GM19438 (cell line): ENCODE data around the gene CHST1.
A peak's percentile ranks its signal among the peaks of the same experiment; 100 is the strongest.

Source experiments
- ATAC-seq: cut with Tn5 transposase; IDR thresholded peaks from one replicate; pipeline ENCODE4 v1.9.1; 2021; ENCODE audit warnings: low read depth; ENCODE audit not compliant: unreplicated experiment

Gene CHST1

GRCh38 chr11:45665206-45665932 is at the start of gene CHST1:
Gene CHST1 (minus strand): TSS chr11:45665622. CDS start chr11:45650923, 14,699 bp downstream.
- no peak for ATAC-seq

GRCh38 chr11:45713573-45713972 is 48.2 kb upstream of the CHST1 start:
- no peak for ATAC-seq

GRCh38 chr11:45710561-45710960 is 45.1 kb upstream of the CHST1 start:
- ATAC-seq = no peak

- ATAC-seq = no peak
Observed at GRCh38 chr11:45708887-45709663, 43.7 kb upstream of the CHST1 start.

- ATAC-seq = no peak
Observed at GRCh38 chr11:45704635-45705034, 39.2 kb upstream of the CHST1 start.

- no peak for ATAC-seq
Observed at GRCh38 chr11:45704133-45704532, 38.7 kb upstream of the CHST1 start.

GRCh38 chr11:45702511-45702910 is 37.1 kb upstream of the CHST1 start:
- no peak for ATAC-seq

- ATAC-seq = no peak
Observed at GRCh38 chr11:45698777-45699497, 33.5 kb upstream of the CHST1 start.

- ATAC-seq = no peak
Observed at GRCh38 chr11:45692808-45693453, 27.5 kb upstream of the CHST1 start.

- ATAC-seq = no peak
Observed at GRCh38 chr11:45688472-45689033, 23.1 kb upstream of the CHST1 start.

GRCh38 chr11:45687836-45688235 is 22.4 kb upstream of the CHST1 start:
- ATAC-seq = no peak

GRCh38 chr11:45685964-45686537 is 20.6 kb upstream of the CHST1 start:
- ATAC-seq = no peak

GRCh38 chr11:45684440-45684839 is 19.0 kb upstream of the CHST1 start:
- no peak for ATAC-seq

GRCh38 chr11:45683271-45684058 is 18.0 kb upstream of the CHST1 start:
- no peak for ATAC-seq

- no peak for ATAC-seq
Observed at GRCh38 chr11:45679806-45680205, 14.4 kb upstream of the CHST1 start.

GRCh38 chr11:45678976-45679375 is 13.6 kb upstream of the CHST1 start:
- no peak for ATAC-seq

- no peak for ATAC-seq
Observed at GRCh38 chr11:45677770-45678512, 12.5 kb upstream of the CHST1 start.

GRCh38 chr11:45676522-45677095 is 11.2 kb upstream of the CHST1 start:
- peak; percentile 82 for ATAC-seq
